HepG2 (cell line): ENCODE measurements around the gene IRF6.

Source experiments
- ATF2 ChIP-seq: sonication (generic); formaldehyde crosslinking; IDR thresholded peaks from 2 replicates; pipeline ENCODE4 v1.4.0; 2020; ENCODE audit warnings: missing genetic modification reagents
- CTCF ChIP-seq: sonication (generic); formaldehyde crosslinking; IDR thresholded peaks from 2 replicates; pipeline ENCODE4 v1.5.0; 2020; ENCODE audit warnings: mild to moderate bottlenecking, missing genetic modification reagents, moderate library complexity
- DPF2 ChIP-seq: sonication (generic); formaldehyde crosslinking; IDR thresholded peaks from 2 replicates; pipeline ENCODE4 v1.4.0; 2020; ENCODE audit warnings: mild to moderate bottlenecking, low read depth, missing genetic modification reagents, borderline replicate concordance
- NR1H2 ChIP-seq: sonication (generic); formaldehyde crosslinking; IDR thresholded peaks from 2 replicates; pipeline ENCODE4 v1.8.1; 2022; ENCODE audit warnings: low read depth, missing genetic modification reagents, borderline replicate concordance
- SRF ChIP-seq: IDR thresholded peaks from 2 replicates; pipeline ENCODE4 v1.6.1; 2011; ENCODE audit warnings: mild to moderate bottlenecking, low read depth, low read length, moderate library complexity
- YY1 ChIP-seq: IDR thresholded peaks from 2 replicates; pipeline ENCODE4 v1.6.1; 2011; ENCODE audit warnings: low read length, low read depth, moderate library complexity, mild to moderate bottlenecking; ENCODE audit not compliant: insufficient read depth, insufficient replicate concordance
- ZBTB4 ChIP-seq: sonication (generic); formaldehyde crosslinking; IDR thresholded peaks from 2 replicates; pipeline ENCODE4 v1.4.0; 2020; ENCODE audit warnings: missing genetic modification reagents, mild to moderate bottlenecking, borderline replicate concordance
- ZNF264 ChIP-seq: sonication (generic); formaldehyde crosslinking; IDR thresholded peaks from 2 replicates; pipeline ENCODE4 v1.4.0; 2020; ENCODE audit warnings: missing genetic modification reagents
- ZNF274 ChIP-seq: sonication (generic); formaldehyde crosslinking; IDR thresholded peaks from 2 replicates; pipeline ENCODE4 v1.5.1; 2020; ENCODE audit warnings: mild to moderate bottlenecking, missing genetic modification reagents
- ZNF556 ChIP-seq: sonication (generic); formaldehyde crosslinking; IDR thresholded peaks from 2 replicates; pipeline ENCODE4 v1.4.0; 2020; ENCODE audit warnings: mild to moderate bottlenecking, missing genetic modification reagents, borderline replicate concordance

GRCh38 chr1:209813902-209814301, 8.0 kb upstream of the IRF6 start:
- TF ChIP-seq ZNF556 (CRISPR knock-in tag) (no peak), YY1 (no peak), CTCF (CRISPR knock-in tag) (no peak), SRF (no peak), ZNF274 (CRISPR knock-in tag) (no peak), DPF2 (CRISPR knock-in tag) (no peak), NR1H2 (CRISPR knock-in tag) (no peak), ZBTB4 (no peak), ATF2 (CRISPR knock-in tag) (no peak), ZNF264 (CRISPR knock-in tag) (no peak)
